BE2C (cell line): ENCODE measurements around the gene SMIM44.
A peak's percentile ranks its signal among the peaks of the same experiment; 100 is the strongest.

Experiments
- DNase-seq: peaks from one replicate; pipeline ENCODE4 v3.0.0-alpha.2; 2020
- H3K27me3 ChIP-seq: fragments of 250-450 bp; sonication (Bioruptor Pico); 2 replicates; pipeline ENCODE4 v1.5.1; 2020; ENCODE audit warnings: mild to moderate bottlenecking
- H3K36me3 ChIP-seq: fragments of 250-450 bp; sonication (Bioruptor Pico); 2 replicates; pipeline ENCODE4 v1.5.1; 2020; ENCODE audit warnings: mild to moderate bottlenecking
- H3K4me1 ChIP-seq: fragments of 250-450 bp; sonication (Bioruptor Pico); 2 replicates; pipeline ENCODE4 v1.5.1; 2020
- H3K4me3 ChIP-seq: 2 replicates; pipeline ENCODE4 v1.5.1; 2011; ENCODE audit warnings: low read depth, low read length
- H3K9me3 ChIP-seq: fragments of 250-450 bp; sonication (Bioruptor Pico); 2 replicates; pipeline ENCODE4 v1.5.1; 2020
- TF ChIP-seq, protein P1 (sequence below): IDR thresholded peaks from 2 replicates; pipeline ENCODE4 v1.5.1; 2012; ENCODE audit warnings: mild to moderate bottlenecking, low read depth, low read length

The SMIM44 gene

DNA sequence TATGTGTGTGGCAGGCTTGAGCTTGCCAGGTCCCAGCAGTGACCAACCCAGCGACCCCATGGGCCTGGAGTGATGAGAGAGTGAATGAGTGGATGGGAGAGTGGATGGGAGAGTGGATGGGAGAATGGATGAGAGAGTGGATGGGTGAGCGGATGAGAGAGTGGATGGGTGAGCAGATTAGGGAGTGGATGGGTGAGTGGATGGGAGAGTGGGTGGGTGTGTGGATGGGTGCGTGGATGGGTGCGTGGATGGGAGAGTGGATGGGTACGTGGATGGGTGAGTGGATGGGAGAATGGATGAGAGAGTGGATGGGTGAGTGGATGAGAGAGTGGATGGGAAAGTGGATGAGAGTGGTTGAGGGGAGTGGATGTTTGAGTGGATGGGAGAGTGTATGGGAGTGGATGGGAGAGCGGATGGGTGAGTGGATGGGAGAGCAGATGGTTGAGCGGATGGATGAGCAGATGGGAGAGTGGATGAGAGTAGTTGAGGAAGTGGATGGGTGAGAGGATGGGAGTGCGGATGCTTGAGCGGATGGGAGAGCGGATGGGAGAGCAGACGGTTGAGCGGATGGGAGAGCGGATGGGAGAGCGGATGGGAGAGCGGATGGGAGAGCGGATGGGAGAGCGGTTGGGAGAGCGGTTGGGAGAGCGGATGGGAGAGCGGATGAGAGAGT, 45.4 kb upstream of the SMIM44 start:
- H3K9me3 ChIP-seq = no peaks in the 10 kb centered on the region
- no peaks in the 10 kb centered on the region for H3K27me3 ChIP-seq
- TF ChIP-seq, protein P1, sequence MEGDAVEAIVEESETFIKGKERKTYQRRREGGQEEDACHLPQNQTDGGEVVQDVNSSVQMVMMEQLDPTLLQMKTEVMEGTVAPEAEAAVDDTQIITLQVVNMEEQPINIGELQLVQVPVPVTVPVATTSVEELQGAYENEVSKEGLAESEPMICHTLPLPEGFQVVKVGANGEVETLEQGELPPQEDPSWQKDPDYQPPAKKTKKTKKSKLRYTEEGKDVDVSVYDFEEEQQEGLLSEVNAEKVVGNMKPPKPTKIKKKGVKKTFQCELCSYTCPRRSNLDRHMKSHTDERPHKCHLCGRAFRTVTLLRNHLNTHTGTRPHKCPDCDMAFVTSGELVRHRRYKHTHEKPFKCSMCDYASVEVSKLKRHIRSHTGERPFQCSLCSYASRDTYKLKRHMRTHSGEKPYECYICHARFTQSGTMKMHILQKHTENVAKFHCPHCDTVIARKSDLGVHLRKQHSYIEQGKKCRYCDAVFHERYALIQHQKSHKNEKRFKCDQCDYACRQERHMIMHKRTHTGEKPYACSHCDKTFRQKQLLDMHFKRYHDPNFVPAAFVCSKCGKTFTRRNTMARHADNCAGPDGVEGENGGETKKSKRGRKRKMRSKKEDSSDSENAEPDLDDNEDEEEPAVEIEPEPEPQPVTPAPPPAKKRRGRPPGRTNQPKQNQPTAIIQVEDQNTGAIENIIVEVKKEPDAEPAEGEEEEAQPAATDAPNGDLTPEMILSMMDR = no peak
- no peaks in the 10 kb centered on the region for H3K4me1 ChIP-seq
- H3K36me3 ChIP-seq = peaks cover 46% of the 10 kb centered on the region
- no peak overlapping the region for H3K4me3 ChIP-seq
- DNase-seq = no peak

DNA sequence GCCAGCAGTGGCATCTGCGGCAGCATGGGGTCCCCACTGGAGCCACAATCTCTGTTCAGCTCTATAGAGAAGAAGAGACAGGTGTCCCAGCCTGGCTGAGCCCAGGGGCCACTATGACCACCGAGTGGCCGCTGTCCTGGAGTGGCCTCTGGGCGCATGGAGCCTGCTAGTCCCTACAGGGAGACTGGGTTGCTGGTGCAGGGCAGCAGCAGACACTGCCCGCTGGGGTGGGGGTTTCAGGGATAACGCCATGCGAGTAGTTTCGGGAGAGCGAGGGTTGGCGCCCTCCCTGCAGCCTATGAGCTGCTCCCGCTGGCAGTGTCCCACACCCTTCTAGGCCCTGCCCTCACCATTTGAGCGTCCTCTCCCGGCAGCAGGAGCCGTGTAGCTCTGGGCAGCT, 44.8 kb upstream of the SMIM44 start:
- no peaks in the 10 kb centered on the region for H3K27me3 ChIP-seq
- no peaks in the 10 kb centered on the region for H3K4me1 ChIP-seq
- TF ChIP-seq, protein P1 = no peak
- DNase-seq = no peak
- no peaks in the 10 kb centered on the region for H3K9me3 ChIP-seq
- H3K36me3 ChIP-seq = peaks cover 47% of the 10 kb centered on the region
- no peak overlapping the region for H3K4me3 ChIP-seq

DNA sequence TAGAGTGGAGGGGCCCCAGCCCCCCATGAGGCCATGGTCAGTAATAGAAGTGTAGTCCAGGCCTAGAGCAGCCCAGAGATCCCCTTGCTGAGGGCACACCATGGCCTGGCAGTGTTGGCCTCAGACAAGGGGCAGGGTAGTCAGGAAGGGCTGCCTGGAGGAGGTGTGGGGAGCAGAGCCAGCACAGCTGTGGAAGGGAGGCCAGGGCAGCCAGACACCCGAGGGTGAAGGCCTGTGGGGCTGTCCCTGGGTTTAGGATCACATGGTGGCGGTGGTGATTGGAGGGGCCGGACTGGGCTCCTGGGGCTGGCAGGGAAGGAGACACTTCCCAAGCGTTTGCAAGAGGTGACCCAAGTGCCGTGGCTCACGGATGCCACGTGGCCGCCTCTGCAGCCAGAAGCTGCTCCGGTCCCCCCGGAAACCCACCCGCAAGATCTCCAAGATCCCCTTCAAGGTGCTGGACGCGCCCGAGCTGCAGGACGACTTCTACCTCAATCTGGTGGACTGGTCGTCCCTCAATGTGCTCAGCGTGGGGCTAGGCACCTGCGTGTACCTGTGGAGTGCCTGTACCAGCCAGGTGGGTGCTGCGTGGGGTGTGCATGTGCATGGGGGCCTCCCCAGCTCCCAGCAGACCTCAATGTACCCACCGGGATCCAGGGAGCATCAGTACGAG, 44.1 kb upstream of the SMIM44 start:
- no peaks in the 10 kb centered on the region for H3K4me1 ChIP-seq
- no peaks in the 10 kb centered on the region for H3K9me3 ChIP-seq
- H3K4me3 ChIP-seq = no peak overlapping the region
- TF ChIP-seq, protein P1 = no peak
- DNase-seq = no peak
- no peaks in the 10 kb centered on the region for H3K27me3 ChIP-seq
- peaks cover 42% of the 10 kb centered on the region for H3K36me3 ChIP-seq

GRCh38 chr19:3526507-3527237, 43.4 kb upstream of the SMIM44 start:
- TF ChIP-seq, protein P1 = peak; percentile 30
- Histone ChIP-seq H3K27me3 (no peaks in the 10 kb centered on the region), H3K36me3 (peaks cover 39% of the 10 kb centered on the region), H3K4me1 (no peaks in the 10 kb centered on the region), H3K9me3 (no peaks in the 10 kb centered on the region), H3K4me3 (no peak overlapping the region)
- DNase-seq = no peak

GRCh38 chr19:3524904-3525451, 41.7 kb upstream of the SMIM44 start:
- DNase-seq = no peak
- H3K36me3 ChIP-seq = peaks cover 32% of the 10 kb centered on the region
- H3K27me3 ChIP-seq = no peaks in the 10 kb centered on the region
- H3K9me3 ChIP-seq = no peaks in the 10 kb centered on the region
- TF ChIP-seq, protein P1 = no peak
- H3K4me3 ChIP-seq = no peak overlapping the region
- peaks cover 12% of the 10 kb centered on the region for H3K4me1 ChIP-seq
